Measurements from ENCODE around the gene REC114.

Gene REC114

GRCh38 chr15:73555080-73555479 is 112.1 kb downstream of the REC114 start:
- H3K4me3 ChIP-seq (ENCODE audit: low read depth, low read length): no peak overlapping the region
- no peak for TF ChIP-seq CTCF (IDR thresholded peaks at IDR 0.05; ENCODE audit: low read depth, low read length)
- in situ Hi-C loops (cut with HindIII; ENCODE audit: low sequenced_read_pairs): no loop called here
- DNase-seq (ENCODE audit: low read depth, low spot score): no peak

GRCh38 chr15:73558529-73558928 is 115.6 kb downstream of the REC114 start:
- DNase-seq (ENCODE audit: low read depth, low spot score): no peak
- TF ChIP-seq CTCF (IDR thresholded peaks at IDR 0.05; ENCODE audit: low read depth, low read length): no peak
- in situ Hi-C loops (cut with HindIII; ENCODE audit: low sequenced_read_pairs): no loop called here
- no peak overlapping the region for H3K4me3 ChIP-seq (ENCODE audit: low read depth, low read length)

- peak; percentile 42 for TF ChIP-seq CTCF (IDR thresholded peaks at IDR 0.05; ENCODE audit: low read depth, low read length)
- peak; percentile 77 for DNase-seq (ENCODE audit: low read depth, low spot score)
- H3K4me3 ChIP-seq (ENCODE audit: low read depth, low read length): no peak overlapping the region
- in situ Hi-C loops (cut with HindIII; ENCODE audit: low sequenced_read_pairs): no loop called here
Measured at GRCh38 chr15:73560501-73561117, 117.6 kb downstream of the REC114 start.

- H3K4me3 ChIP-seq (ENCODE audit: low read depth, low read length): no peak overlapping the region
- in situ Hi-C loops (cut with HindIII; ENCODE audit: low sequenced_read_pairs): no loop called here
- peak; percentile 24 for TF ChIP-seq CTCF (IDR thresholded peaks at IDR 0.05; ENCODE audit: low read depth, low read length)
- DNase-seq (ENCODE audit: low read depth, low spot score): peak; percentile 65
Measured at GRCh38 chr15:73564255-73564654, 121.3 kb downstream of the REC114 start.

- DNase-seq (ENCODE audit: low read depth, low spot score): no peak
- no peak for TF ChIP-seq CTCF (IDR thresholded peaks at IDR 0.05; ENCODE audit: low read depth, low read length)
- no peak overlapping the region for H3K4me3 ChIP-seq (ENCODE audit: low read depth, low read length)
- in situ Hi-C loops (cut with HindIII; ENCODE audit: low sequenced_read_pairs): no loop called here
Measured at GRCh38 chr15:73567020-73567419, 124.1 kb downstream of the REC114 start.

GRCh38 chr15:73568564-73569280 is 125.8 kb downstream of the REC114 start:
- in situ Hi-C loops (cut with HindIII; ENCODE audit: low sequenced_read_pairs): no loop called here

More at GRCh38 chr15:73568564-73569280, 125.8 kb downstream of the REC114 start:
- DNase-seq (ENCODE audit: low read depth, low spot score): no peak
- no peak overlapping the region for H3K4me3 ChIP-seq (ENCODE audit: low read depth, low read length)
- TF ChIP-seq CTCF (IDR thresholded peaks at IDR 0.05; ENCODE audit: low read depth, low read length): no peak
